ENCODE measurements around the gene ADAD2.

- TF ChIP-seq CTCF (conservative IDR thresholded peaks at IDR 0.05) (no peak), ZFX (IDR thresholded peaks at IDR 0.05) (no peak)
These were observed 41.1 kb downstream of the ADAD2 start for GRCh38 chr16:84232060-84232459.

All from C4-2B (cell line).